Fibroblast of the aortic adventitia (primary cell): Measurements from ENCODE around the gene USP2. TPM values are rescaled to one million over a fixed set of nuclear protein-coding genes. Genes with fewer than 3 reads are reported as not detected.

ENCODE experiments used
- DNase-seq: peaks from one replicate; pipeline ENCODE4 v3.0.0-alpha.2; 2010; ENCODE audit warnings: low read depth
- H3K4me3 ChIP-seq: 2 replicates; pipeline ENCODE4 v1.5.1; 2011; ENCODE audit warnings: low read depth, mild to moderate bottlenecking, control low read depth, low read length, moderate library complexity
- CTCF ChIP-seq: IDR thresholded peaks from 2 replicates; pipeline ENCODE4 v1.5.1; 2011; ENCODE audit warnings: mild to moderate bottlenecking, low read length, control low read depth, inconsistent platforms; ENCODE audit not compliant: insufficient read depth
- total RNA-seq: library from RNA; depleted of rRNA; stranded (reverse); fragments of >200 nt; gene quantifications from 2 replicates; pipeline ENCODE4 v1.2.3, GENCODE V29; 2012; ENCODE audit warnings: low replicate concordance

The USP2 gene
- total RNA-seq, 1 donor, result 0.36 TPM

GRCh38 chr11:119338965-119339588 lies 42.4 kb downstream of the USP2 start:
- H3K4me3 ChIP-seq, result peak overlapping the region; percentile 71
- TF ChIP-seq CTCF, result no peak
- DNase-seq, result no peak

- peak overlapping the region; percentile 40 for H3K4me3 ChIP-seq
- DNase-seq, result peak; percentile 79
- TF ChIP-seq CTCF, result peak; percentile 86
Observed at GRCh38 chr11:119338318-119338890, 43.1 kb downstream of the USP2 start.

DNA sequence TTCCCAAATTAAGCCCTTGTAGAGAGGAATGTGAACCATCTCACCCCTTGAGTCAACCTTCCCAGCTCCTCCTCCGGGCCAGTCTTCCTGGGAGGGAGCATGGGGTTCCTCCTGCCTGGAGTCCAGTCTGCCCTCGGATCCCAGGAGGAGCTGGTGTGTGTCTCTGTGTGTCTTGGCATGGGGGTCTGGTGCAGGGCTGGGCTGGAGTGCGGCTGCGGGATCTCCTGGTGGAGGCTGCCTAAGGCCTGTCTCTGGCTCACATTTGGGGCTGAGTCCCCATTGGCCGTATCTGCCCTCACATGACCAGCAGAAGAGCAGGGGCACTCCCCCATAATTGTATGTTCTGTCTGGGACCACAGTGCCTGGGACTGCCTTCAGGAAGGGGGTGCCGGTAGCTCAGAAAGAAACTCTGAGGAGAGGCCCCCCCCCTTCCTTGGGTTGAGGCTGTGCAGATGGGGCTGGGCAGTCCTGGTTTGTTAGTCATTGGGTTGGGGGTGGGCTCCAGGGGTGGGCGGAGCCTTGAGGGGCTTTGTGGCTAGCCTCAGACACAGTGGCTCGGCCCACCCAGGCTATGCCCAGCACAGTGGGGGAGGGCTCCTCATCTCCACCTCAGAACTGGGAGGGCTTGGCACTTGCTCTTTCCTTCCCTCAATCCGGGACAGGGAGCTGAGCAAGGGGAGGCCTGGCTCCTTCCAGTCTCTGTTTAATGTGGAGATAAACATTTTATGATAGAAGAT lies 43.7 kb downstream of the USP2 start:
- TF ChIP-seq CTCF, result no peak
- peak overlapping the region; percentile 33 for H3K4me3 ChIP-seq
- no peak for DNase-seq

DNA sequence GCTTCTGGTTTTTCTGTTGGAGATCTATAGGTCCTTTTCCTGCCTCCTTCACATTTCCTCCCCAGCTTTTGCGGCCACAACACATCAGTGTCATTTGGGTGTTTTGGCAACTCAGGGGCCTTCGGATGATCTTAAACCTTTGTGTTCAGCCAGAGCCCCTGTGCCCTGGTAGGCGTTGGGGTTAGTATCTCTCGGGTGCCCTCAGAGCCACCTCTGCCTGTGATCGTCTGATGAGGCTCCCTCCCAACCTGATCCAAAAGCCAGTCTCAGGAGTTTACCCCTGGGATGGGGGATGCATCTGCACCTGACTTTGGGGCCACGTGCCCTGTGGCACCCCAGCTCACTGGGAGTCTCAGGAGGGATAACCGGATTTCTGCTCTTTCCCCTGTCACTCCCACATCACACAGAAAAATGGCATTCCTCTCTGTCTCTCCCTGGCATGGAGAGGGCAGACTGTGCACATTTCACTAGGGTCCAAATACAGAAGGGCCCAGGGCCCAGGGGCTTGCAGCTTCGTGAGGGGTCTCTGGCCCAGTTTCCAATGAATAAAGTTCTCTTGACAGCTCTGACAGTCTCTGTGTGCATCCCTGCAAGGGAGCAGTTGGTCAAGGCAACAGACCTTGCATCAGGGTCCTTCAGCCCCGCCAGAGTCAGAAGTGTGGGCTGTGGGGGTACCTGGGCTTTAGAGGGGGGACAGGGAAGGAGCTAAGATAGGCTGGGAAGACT lies 44.6 kb downstream of the USP2 start:
- DNase-seq, result no peak
- TF ChIP-seq CTCF, result no peak
- H3K4me3 ChIP-seq, result no peak overlapping the region

- no peak for DNase-seq
- H3K4me3 ChIP-seq, result peak overlapping the region; percentile 89
- TF ChIP-seq CTCF, result no peak
Observed at GRCh38 chr11:119335655-119336543, 45.6 kb downstream of the USP2 start.

GRCh38 chr11:119335091-119335654 lies 46.3 kb downstream of the USP2 start:
- no peak for TF ChIP-seq CTCF
- no peak for DNase-seq
- H3K4me3 ChIP-seq, result peak overlapping the region; percentile 89
